GM18858 (cell line): Measurements from ENCODE around the gene TMEM158.

Source experiments
- ATAC-seq: cut with Tn5 transposase; IDR thresholded peaks from one replicate; pipeline ENCODE4 v1.9.1; 2021; ENCODE audit not compliant: unreplicated experiment

Gene TMEM158

GRCh38 chr3:45204136-45204535, 22.0 kb downstream of the TMEM158 start:
- ATAC-seq: no peak

- ATAC-seq: no peak
These were observed 26.0 kb downstream of the TMEM158 start for GRCh38 chr3:45199837-45200648.

- ATAC-seq: no peak
These were observed 27.5 kb downstream of the TMEM158 start for GRCh38 chr3:45198264-45199260.

GRCh38 chr3:45194791-45195190, 31.3 kb downstream of the TMEM158 start:
- no peak for ATAC-seq

- ATAC-seq: no peak
These were observed 34.1 kb downstream of the TMEM158 start for GRCh38 chr3:45191924-45192417.

GRCh38 chr3:45191424-45191823, 34.7 kb downstream of the TMEM158 start:
- no peak for ATAC-seq

- ATAC-seq: no peak
These were observed 37.1 kb downstream of the TMEM158 start for GRCh38 chr3:45188719-45189659.

GRCh38 chr3:45187694-45188141, 38.4 kb downstream of the TMEM158 start:
- ATAC-seq: no peak

GRCh38 chr3:45186871-45187270, 39.2 kb downstream of the TMEM158 start:
- no peak for ATAC-seq

GRCh38 chr3:45185461-45185860, 40.6 kb downstream of the TMEM158 start:
- ATAC-seq: no peak

- ATAC-seq: no peak
These were observed 41.0 kb downstream of the TMEM158 start for GRCh38 chr3:45185052-45185451.

GRCh38 chr3:45183872-45184262, 42.2 kb downstream of the TMEM158 start:
- no peak for ATAC-seq

- no peak for ATAC-seq
These were observed 42.9 kb downstream of the TMEM158 start for GRCh38 chr3:45182915-45183871.

GRCh38 chr3:45181496-45181895, 44.6 kb downstream of the TMEM158 start:
- ATAC-seq: no peak

GRCh38 chr3:45180899-45181298, 45.2 kb downstream of the TMEM158 start:
- no peak for ATAC-seq

GRCh38 chr3:45180051-45180450, 46.0 kb downstream of the TMEM158 start:
- no peak for ATAC-seq

- ATAC-seq: no peak
These were observed 46.9 kb downstream of the TMEM158 start for GRCh38 chr3:45179163-45179562.

- ATAC-seq: no peak
These were observed 47.7 kb downstream of the TMEM158 start for GRCh38 chr3:45178183-45179023.
